ENCODE results near the gene ATAD2B. TPM values are rescaled to one million over a fixed set of nuclear protein-coding genes. Genes with fewer than 3 reads are reported as not detected.

Gene ATAD2B
- total and polyA plus RNA-seq, 2 of the 8 experiments (the other 6 are each of a cell fraction or from before 2014, with no cell fraction given), result 3.4 to 16.1 TPM

DNA sequence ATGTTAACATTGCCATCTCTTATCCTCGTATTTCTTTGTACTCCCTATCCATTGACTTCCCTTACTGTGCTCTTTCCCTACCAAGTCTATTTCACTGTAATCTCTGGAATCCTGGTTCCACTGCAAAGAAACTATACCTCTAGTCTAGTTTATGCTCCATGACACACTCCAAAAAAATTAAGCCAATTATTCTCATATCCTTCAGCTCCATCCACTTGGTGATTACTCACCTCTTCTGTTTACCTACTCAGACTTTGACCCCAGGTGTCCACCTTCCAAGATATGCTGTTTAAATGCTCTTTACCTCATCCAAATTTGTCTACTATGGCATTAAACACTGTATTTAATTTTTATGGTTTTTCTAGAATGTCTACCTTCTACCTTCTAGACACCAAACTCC, 137.9 kb downstream of the ATAD2B start:
- WGBS, 2 experiments (ENCODE audit: extremely low coverage in 1 of 2, insufficient coverage in 1 of 2, insufficient read length in 1 of 2, insufficient replicate concordance in 2 of 2, low coverage in 1 of 2, low lambda C conversion rate in 2 of 2, missing lambda C conversion rate in 1 of 2), result 100% methylated on average over 1 of the region's 1 CpG; no CpG with 5 or more reads in 1 of the 2 experiments
- H3K23me2 ChIP-seq (ENCODE audit: low read depth, low read length), result no peaks in the 10 kb centered on the region
- no peak overlapping the region for H4K5ac ChIP-seq (ENCODE audit: insufficient read length, low read depth, low read length)
- H3K4me1 ChIP-seq (replicated peaks in 1 of 4; ENCODE audit: control insufficient read depth in 3 of 4, insufficient read depth in 4 of 4, low read length in 3 of 4), result no peaks in the 10 kb centered on the region
- H2BK20ac ChIP-seq (ENCODE audit: low read length), result no peak overlapping the region
- H3K27me3 ChIP-seq (replicated peaks in 1 of 4; ENCODE audit: control insufficient read depth in 3 of 4, extremely low read depth in 1 of 4, insufficient read depth in 3 of 4, low read length in 3 of 4), result no peaks in the 10 kb centered on the region
- H4K20me1 ChIP-seq (replicated peaks in 1 of 2; ENCODE audit: control insufficient read depth in 1 of 2, insufficient read depth in 2 of 2, low read length in 2 of 2), result no peaks in the 10 kb centered on the region
- H3K79me2 ChIP-seq (ENCODE audit: control insufficient read depth in 1 of 2, insufficient read depth in 2 of 2, low read length in 2 of 2), result no peaks in the 10 kb centered on the region
- no peak overlapping the region for H3K4me3 ChIP-seq (ENCODE audit: extremely low read depth in 1 of 4, insufficient read depth in 2 of 4, low read depth in 3 of 4, low read length in 4 of 4)
- H2AK5ac ChIP-seq (ENCODE audit: low read depth, low read length), result no peak overlapping the region
- no peak overlapping the region for H3K56ac ChIP-seq (replicated peaks; ENCODE audit: insufficient read length, low read depth, low read length)
- H3K79me1 ChIP-seq (ENCODE audit: low read depth, low read length), result no peaks in the 10 kb centered on the region
- no peak overlapping the region for H2BK15ac ChIP-seq (ENCODE audit: low read length)
- H2BK12ac ChIP-seq (ENCODE audit: low read depth, low read length), result no peak overlapping the region
- H3K23ac ChIP-seq (ENCODE audit: insufficient read length), result no peak overlapping the region
- H3K36me3 ChIP-seq (ENCODE audit: control insufficient read depth in 2 of 4, insufficient read depth in 4 of 4, low read length in 3 of 4), result peaks cover 0 to 10% (median 0%) of the 10 kb centered on the region in 4 experiments; a peak in 1 of 8 replicates
- no peak overlapping the region for H3K14ac ChIP-seq (ENCODE audit: insufficient read length)
- H2AFZ ChIP-seq (ENCODE audit: low read length), result no peak overlapping the region
- H2BK120ac ChIP-seq (replicated peaks; ENCODE audit: low read depth, low read length), result no peak overlapping the region
- no peak overlapping the region for H3K9ac ChIP-seq (replicated peaks in 1 of 4; ENCODE audit: extremely low read depth in 1 of 4, low read depth in 3 of 4, low read length in 3 of 4)
- no peak overlapping the region for H3K18ac ChIP-seq (ENCODE audit: extremely low read depth, low read length)
- no peak for FAIRE-seq
- no peak overlapping the region for H4K8ac ChIP-seq (ENCODE audit: extremely low read depth, insufficient read depth, low read length)
- H3K4me2 ChIP-seq (ENCODE audit: insufficient read depth in 1 of 2, low read depth in 2 of 2, low read length in 2 of 2), result no peak overlapping the region
- DNase-seq (ENCODE audit: low read depth in 1 of 2, low spot score in 2 of 2), result no peak
- no peak overlapping the region for H4K91ac ChIP-seq (replicated peaks; ENCODE audit: insufficient read length, low read length)
- ChIA-PET CTCF (ENCODE audit: partially characterized antibody) (interaction anchor here (0.7 to 0.9 kb wide), 2 partner anchors 10 to 15 kb away, joined by 3 read pairs; no protein-coding TSS in a partner anchor), POLR2A (ENCODE audit: partially characterized antibody) (no interaction called here)
- H2BK5ac ChIP-seq (ENCODE audit: low read depth, low read length), result no peak overlapping the region
- no peak overlapping the region for H3K27ac ChIP-seq (ENCODE audit: low read depth, low read length)
- H3K9me3 ChIP-seq (ENCODE audit: insufficient read depth in 2 of 2, low read depth in 1 of 2, low read length in 1 of 2), result no peaks in the 10 kb centered on the region
- no peak overlapping the region for H3K4ac ChIP-seq (replicated peaks; ENCODE audit: insufficient read length, low read depth, low read length)
- TF ChIP-seq BCL11A (IDR thresholded peaks at IDR 0.05; ENCODE audit: low read depth in 2 of 2, low read length in 2 of 2), result no peak
- no peak for TF ChIP-seq YY1 (IDR thresholded peaks at IDR 0.05; ENCODE audit: low read depth, low read length)
- TF ChIP-seq CREB1 (IDR thresholded peaks at IDR 0.05), result no peak
- TF ChIP-seq, protein P1, sequence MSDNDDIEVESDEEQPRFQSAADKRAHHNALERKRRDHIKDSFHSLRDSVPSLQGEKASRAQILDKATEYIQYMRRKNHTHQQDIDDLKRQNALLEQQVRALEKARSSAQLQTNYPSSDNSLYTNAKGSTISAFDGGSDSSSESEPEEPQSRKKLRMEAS (IDR thresholded peaks at IDR 0.05), result no peak
- no peak for TF ChIP-seq SP4 (IDR thresholded peaks at IDR 0.05; ENCODE audit: low read length)
- no peak for TF ChIP-seq KDM5A (IDR thresholded peaks at IDR 0.05; ENCODE audit: low read length)
- no peak for TF ChIP-seq TAF7 (optimal IDR thresholded peaks at IDR 0.05; ENCODE audit: borderline replicate concordance, low read depth, low read length)
- TF ChIP-seq TAF1 (IDR thresholded peaks at IDR 0.05; ENCODE audit: low read depth, low read length), result no peak
- no peak for TF ChIP-seq ASH2L (IDR thresholded peaks at IDR 0.05; ENCODE audit: low read length)
- TF ChIP-seq SIN3A (conservative IDR thresholded peaks at IDR 0.05 in 1 of 2, IDR thresholded peaks at IDR 0.05 in 1 of 2; ENCODE audit: low read depth in 1 of 2, low read length in 2 of 2), result no peak
- TF ChIP-seq, protein P2, sequence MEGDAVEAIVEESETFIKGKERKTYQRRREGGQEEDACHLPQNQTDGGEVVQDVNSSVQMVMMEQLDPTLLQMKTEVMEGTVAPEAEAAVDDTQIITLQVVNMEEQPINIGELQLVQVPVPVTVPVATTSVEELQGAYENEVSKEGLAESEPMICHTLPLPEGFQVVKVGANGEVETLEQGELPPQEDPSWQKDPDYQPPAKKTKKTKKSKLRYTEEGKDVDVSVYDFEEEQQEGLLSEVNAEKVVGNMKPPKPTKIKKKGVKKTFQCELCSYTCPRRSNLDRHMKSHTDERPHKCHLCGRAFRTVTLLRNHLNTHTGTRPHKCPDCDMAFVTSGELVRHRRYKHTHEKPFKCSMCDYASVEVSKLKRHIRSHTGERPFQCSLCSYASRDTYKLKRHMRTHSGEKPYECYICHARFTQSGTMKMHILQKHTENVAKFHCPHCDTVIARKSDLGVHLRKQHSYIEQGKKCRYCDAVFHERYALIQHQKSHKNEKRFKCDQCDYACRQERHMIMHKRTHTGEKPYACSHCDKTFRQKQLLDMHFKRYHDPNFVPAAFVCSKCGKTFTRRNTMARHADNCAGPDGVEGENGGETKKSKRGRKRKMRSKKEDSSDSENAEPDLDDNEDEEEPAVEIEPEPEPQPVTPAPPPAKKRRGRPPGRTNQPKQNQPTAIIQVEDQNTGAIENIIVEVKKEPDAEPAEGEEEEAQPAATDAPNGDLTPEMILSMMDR (IDR thresholded peaks at IDR 0.05; ENCODE audit: control extremely low read depth in 1 of 3, insufficient read depth in 1 of 3, low read depth in 1 of 3, low read length in 3 of 3), result no peak

Measured in H1 (cell line).